ENCODE results near the gene LHX4.

Gene LHX4

GRCh38 chr1:180260541-180260940 is 30.5 kb downstream of the LHX4 start:
- no peak for DNase-seq

GRCh38 chr1:180261030-180261429 is 31.0 kb downstream of the LHX4 start:
- no peak for DNase-seq

GRCh38 chr1:180261524-180262155 is 31.6 kb downstream of the LHX4 start:
- no peak for DNase-seq

- no peak for DNase-seq
Measured at GRCh38 chr1:180262628-180263488, 32.8 kb downstream of the LHX4 start.

- no peak for DNase-seq
Measured at GRCh38 chr1:180264595-180264994, 34.5 kb downstream of the LHX4 start.

- no peak for DNase-seq
Measured at GRCh38 chr1:180265201-180265600, 35.1 kb downstream of the LHX4 start.

GRCh38 chr1:180265871-180266270 is 35.8 kb downstream of the LHX4 start:
- DNase-seq = no peak

GRCh38 chr1:180266275-180267210 is 36.5 kb downstream of the LHX4 start:
- no peak for DNase-seq

GRCh38 chr1:180267211-180267561 is 37.1 kb downstream of the LHX4 start:
- no peak for DNase-seq

GRCh38 chr1:180267761-180268555 is 37.9 kb downstream of the LHX4 start:
- DNase-seq = no peak

- DNase-seq = no peak
Measured at GRCh38 chr1:180268556-180269075, 38.6 kb downstream of the LHX4 start.

GRCh38 chr1:180269645-180270529 is 39.8 kb downstream of the LHX4 start:
- DNase-seq = no peak

- no peak for DNase-seq
Measured at GRCh38 chr1:180270530-180271271, 40.6 kb downstream of the LHX4 start.

GRCh38 chr1:180271272-180272255 is 41.5 kb downstream of the LHX4 start:
- DNase-seq = no peak

- no peak for DNase-seq
Measured at GRCh38 chr1:180272395-180272794, 42.3 kb downstream of the LHX4 start.

GRCh38 chr1:180273066-180273465 is 43.0 kb downstream of the LHX4 start:
- DNase-seq = no peak

- no peak for DNase-seq
Measured at GRCh38 chr1:180274221-180274620, 44.2 kb downstream of the LHX4 start.

GRCh38 chr1:180275726-180276125 is 45.7 kb downstream of the LHX4 start:
- DNase-seq = no peak
